Gastroesophageal sphincter (tissue), 4 donors: ENCODE measurements around the gene HADHA. TPM values are rescaled to one million over a fixed set of nuclear protein-coding genes. Genes with fewer than 3 reads are reported as not detected.
"Not testable (repeated sequence)": the region's sequence is repeated elsewhere in the genome, so short reads cannot be mapped to it uniquely, and the experiment has no call there.

Experiments used
- ATAC-seq: fragments of 150-250 bp; one replicate; pipeline ENCODE4 v1.9.1; 2016; ENCODE audit warnings: mild to moderate bottlenecking, moderate library complexity
- H3K27ac ChIP-seq, 4 donors: fragments of 200-600 bp; sonication (generic) in 3 of 4; 1 replicate in 3 of 4; 2 replicates in 1 of 4; pipeline ENCODE4 v1.5.1; 2016 to 2019
- H3K27me3 ChIP-seq: fragments of 200-600 bp; sonication (generic); one replicate; pipeline ENCODE4 v1.5.1; 2019
- H3K36me3 ChIP-seq, 2 donors: fragments of 200-600 bp; sonication (generic); one replicate each; pipeline ENCODE4 v1.5.1; 2019; ENCODE audit warnings: control low read depth in 1 of 2
- H3K4me1 ChIP-seq, 3 donors: fragments of 200-600 bp; sonication (generic); 1 replicate in 2 of 3; 2 replicates in 1 of 3; pipeline ENCODE4 v1.5.1; 2016 to 2019; ENCODE audit warnings: control low read depth in 2 of 3
- H3K4me3 ChIP-seq, 2 donors: fragments of 200-600 bp; sonication (generic); one replicate each; pipeline ENCODE4 v1.5.1; 2019; ENCODE audit warnings: mild to moderate bottlenecking in 1 of 2, moderate library complexity in 1 of 2
- H3K9me3 ChIP-seq, 3 donors: fragments of 200-600 bp; sonication (generic); one replicate each; pipeline ENCODE4 v1.5.1; 2017 to 2019; ENCODE audit warnings: control low read depth in 2 of 3
- EP300 ChIP-seq: sonication (generic); formaldehyde crosslinking; IDR thresholded peaks from one replicate; pipeline ENCODE4 v1.6.1; 2017; ENCODE audit warnings: antibody characterized with exemption, mild to moderate bottlenecking
- POLR2A ChIP-seq, 2 donors: fragments of 450-650 bp; IDR thresholded peaks; one replicate each; pipeline ENCODE4 v1.6.1; 2017; ENCODE audit warnings: antibody characterized with exemption in 2 of 2, mild to moderate bottlenecking in 2 of 2, moderate library complexity in 1 of 2
- POLR2AphosphoS5 ChIP-seq: sonication (generic); formaldehyde crosslinking; IDR thresholded peaks from one replicate; pipeline ENCODE4 v1.6.1; 2017; ENCODE audit warnings: antibody characterized with exemption
- WGBS, 2 donors: methylation state at CpG; one replicate each; pipeline ENCODE4 v1.1.5; 2018; ENCODE audit warnings: low coverage in 1 of 2; 5-methylcytosine and 5-hydroxymethylcytosine counted together
- total RNA-seq, 4 donors: library from RNA; depleted of rRNA; stranded (reverse); fragments of >200 nt; gene quantifications; one replicate each; pipeline ENCODE4 v1.1.0, GENCODE V29; 2016
- TF ChIP-seq, protein P1 (sequence below), 4 experiments: fragments of 200-600 bp in 2 of 4; fragments of 450-650 bp in 2 of 4; sonication (generic) in 1 of 4; IDR thresholded peaks; one replicate each; pipeline ENCODE4 v1.5.1; 2017 to 2019; ENCODE audit warnings: antibody characterized with exemption in 4 of 4, mild to moderate bottlenecking in 2 of 4, moderate library complexity in 2 of 4

HADHA gene
- total RNA-seq, 4 donors from 2014 or later = 154 to 277 (median 186) TPM

DNA sequence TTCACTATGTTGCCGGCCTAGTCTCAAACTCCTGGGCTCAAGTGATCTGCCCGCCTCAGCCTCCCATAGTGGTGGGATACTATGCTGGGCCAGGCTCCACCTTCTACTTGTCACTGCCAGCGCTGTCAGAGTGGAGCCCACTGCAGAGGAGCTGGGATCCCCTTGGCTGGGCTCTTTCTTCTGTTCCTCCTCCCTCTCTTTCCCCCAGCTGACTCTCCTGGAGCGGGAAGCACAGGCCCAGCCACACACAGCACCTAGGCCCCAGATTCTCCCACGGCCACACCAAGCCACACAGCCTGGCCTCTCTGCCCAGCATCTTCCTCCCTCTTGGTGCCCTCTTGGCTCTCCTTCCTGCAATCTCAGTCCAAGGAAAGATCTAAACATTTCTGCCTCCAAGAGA is 75.2 kb downstream of the HADHA start:
- TF ChIP-seq POLR2A (IDR thresholded peaks at IDR 0.05) (no peak), POLR2AphosphoS5 (no peak), EP300 (no peak)
- TF ChIP-seq, protein P1, sequence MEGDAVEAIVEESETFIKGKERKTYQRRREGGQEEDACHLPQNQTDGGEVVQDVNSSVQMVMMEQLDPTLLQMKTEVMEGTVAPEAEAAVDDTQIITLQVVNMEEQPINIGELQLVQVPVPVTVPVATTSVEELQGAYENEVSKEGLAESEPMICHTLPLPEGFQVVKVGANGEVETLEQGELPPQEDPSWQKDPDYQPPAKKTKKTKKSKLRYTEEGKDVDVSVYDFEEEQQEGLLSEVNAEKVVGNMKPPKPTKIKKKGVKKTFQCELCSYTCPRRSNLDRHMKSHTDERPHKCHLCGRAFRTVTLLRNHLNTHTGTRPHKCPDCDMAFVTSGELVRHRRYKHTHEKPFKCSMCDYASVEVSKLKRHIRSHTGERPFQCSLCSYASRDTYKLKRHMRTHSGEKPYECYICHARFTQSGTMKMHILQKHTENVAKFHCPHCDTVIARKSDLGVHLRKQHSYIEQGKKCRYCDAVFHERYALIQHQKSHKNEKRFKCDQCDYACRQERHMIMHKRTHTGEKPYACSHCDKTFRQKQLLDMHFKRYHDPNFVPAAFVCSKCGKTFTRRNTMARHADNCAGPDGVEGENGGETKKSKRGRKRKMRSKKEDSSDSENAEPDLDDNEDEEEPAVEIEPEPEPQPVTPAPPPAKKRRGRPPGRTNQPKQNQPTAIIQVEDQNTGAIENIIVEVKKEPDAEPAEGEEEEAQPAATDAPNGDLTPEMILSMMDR (IDR thresholded peaks at IDR 0.05) = no peak
- ATAC-seq = no peak
- no peaks in the 10 kb centered on the region for H3K36me3 ChIP-seq
- H3K4me1 ChIP-seq = peaks cover 0 to 17% (median 11%) of the 10 kb centered on the region in 3 donors
- H3K27ac ChIP-seq = no peak overlapping the region
- H3K9me3 ChIP-seq = no peaks in the 10 kb centered on the region
- H3K27me3 ChIP-seq = peaks cover 29% of the 10 kb centered on the region
- 86% methylated on average over 4 of the region's 5 CpGs; no CpG with 5 or more reads in 1 of the 2 donors for WGBS, 2 donors
- no peak overlapping the region for H3K4me3 ChIP-seq

DNA sequence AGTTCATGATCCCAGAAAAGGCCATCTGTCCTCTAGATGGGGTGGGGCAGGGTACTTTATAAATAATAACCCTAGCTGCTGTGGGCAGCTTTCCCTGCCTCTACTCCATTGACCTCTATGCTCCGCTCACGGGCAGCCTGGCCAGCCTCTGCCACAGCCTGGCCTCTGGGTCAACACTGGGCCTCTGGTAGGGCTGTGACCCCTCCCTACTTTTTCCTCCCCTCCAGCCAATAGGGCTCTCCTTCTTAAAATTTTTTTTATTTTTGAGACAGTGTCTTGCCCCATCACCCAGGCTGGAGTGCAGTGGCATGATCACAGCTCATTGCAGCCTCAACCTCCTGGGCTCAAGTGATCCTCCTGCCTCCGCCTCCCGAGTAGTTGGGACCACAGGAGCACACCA is 75.6 kb downstream of the HADHA start:
- H3K4me1 ChIP-seq = peaks cover 0 to 13% (median 7%) of the 10 kb centered on the region in 3 donors
- TF ChIP-seq, protein P1 (IDR thresholded peaks at IDR 0.05) = no peak
- TF ChIP-seq EP300 (no peak), POLR2A (IDR thresholded peaks at IDR 0.05) (no peak), POLR2AphosphoS5 (no peak)
- H3K9me3 ChIP-seq = no peaks in the 10 kb centered on the region
- no peak overlapping the region for H3K27ac ChIP-seq
- WGBS, 2 donors = 92 to 93% methylated on average over 2 of the region's 4 CpGs
- peaks cover 24% of the 10 kb centered on the region for H3K27me3 ChIP-seq
- H3K36me3 ChIP-seq = no peaks in the 10 kb centered on the region
- no peak for ATAC-seq
- H3K4me3 ChIP-seq = no peak overlapping the region

DNA sequence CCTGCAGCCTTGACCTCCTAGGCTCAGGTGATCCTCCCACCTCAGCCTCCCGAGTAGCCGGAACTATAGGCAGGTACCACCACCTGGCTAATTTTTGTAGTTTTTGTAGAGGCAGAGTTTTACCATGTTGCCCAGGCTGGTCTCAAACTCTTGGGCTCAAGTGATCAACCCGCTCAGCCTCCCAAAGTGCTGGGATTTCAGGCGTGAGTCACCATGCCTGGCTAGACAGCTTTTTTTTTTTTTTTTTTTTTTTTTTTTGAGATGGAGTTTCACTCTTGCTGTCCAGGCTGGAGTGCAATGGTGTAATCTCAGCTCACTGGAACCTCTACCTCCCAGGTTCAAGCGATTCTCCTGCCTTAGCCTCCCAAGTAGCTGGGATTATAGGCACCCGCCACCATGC is 77.9 kb downstream of the HADHA start:
- not testable (repeated sequence) for H3K27me3 ChIP-seq, H3K9me3 ChIP-seq, H3K4me1 ChIP-seq, ATAC-seq, H3K36me3 ChIP-seq, H3K27ac ChIP-seq, H3K4me3 ChIP-seq
- 84 to 85% methylated on average over 3 to 5 of the region's 6 CpGs for WGBS, 2 donors

DNA sequence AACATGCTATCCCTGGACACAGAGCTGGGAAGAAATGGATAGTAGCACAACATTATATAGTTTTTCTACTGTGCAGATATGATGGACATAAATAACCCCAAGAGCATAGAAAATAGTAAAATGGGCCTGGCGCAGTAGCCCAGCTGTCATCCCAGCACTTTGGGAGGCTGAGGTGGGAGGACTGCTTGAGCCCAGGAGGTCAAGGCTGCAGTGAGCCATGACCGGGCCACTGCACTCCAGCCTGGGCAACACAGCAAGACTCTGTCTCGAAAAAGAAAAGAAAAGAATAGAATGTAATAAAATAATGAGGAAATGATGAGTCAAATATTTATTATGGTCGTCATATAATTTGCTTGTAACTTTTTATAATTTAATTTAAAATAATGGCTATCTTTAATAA is 79.0 kb downstream of the HADHA start:
- no peak for ATAC-seq
- Histone ChIP-seq H3K9me3 (no peaks in the 10 kb centered on the region), H3K36me3 (no peaks in the 10 kb centered on the region), H3K4me1 (no peaks in the 10 kb centered on the region), H3K27ac (no peak overlapping the region), H3K27me3 (no peaks in the 10 kb centered on the region), H3K4me3 (no peak overlapping the region)
- TF ChIP-seq, protein P1 (IDR thresholded peaks at IDR 0.05) = no peak
- TF ChIP-seq POLR2A (IDR thresholded peaks at IDR 0.05) (no peak), EP300 (no peak), POLR2AphosphoS5 (no peak)
- WGBS, 2 donors = 85 to 86% methylated on average over 2 to 4 of the region's 4 CpGs

DNA sequence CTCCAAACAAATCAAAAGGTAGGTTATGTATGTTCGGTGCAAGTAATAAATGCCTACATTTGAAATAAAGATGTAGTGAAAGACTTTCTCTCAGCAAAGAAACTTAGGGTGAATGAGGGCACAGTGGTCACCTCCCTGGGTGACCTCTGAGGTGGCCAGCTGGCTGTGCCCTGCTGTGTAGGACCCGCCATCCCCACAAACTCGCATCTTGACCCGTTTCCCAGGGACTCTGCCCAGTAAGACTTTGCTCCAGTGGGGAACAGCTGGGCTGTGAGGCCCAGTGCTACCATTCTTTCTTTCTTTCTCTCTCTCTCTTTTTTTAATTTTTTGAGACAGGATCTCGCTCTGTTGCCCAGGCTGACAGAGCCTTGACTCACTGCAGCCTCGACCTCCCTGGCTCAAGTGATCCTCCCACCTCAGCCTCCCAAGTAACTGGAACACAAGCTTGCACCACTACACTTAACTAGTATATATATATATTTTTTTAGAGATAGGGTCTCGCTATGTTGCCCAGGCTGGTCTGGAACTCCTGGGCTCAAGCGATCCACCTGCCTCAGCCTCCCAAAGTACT is 79.7 kb downstream of the HADHA start:
- Histone ChIP-seq H3K27me3 (no peaks in the 10 kb centered on the region), H3K9me3 (no peaks in the 10 kb centered on the region), H3K36me3 (no peaks in the 10 kb centered on the region), H3K4me3 (no peak overlapping the region), H3K4me1 (no peaks in the 10 kb centered on the region), H3K27ac (no peak overlapping the region)
- 78 to 79% methylated on average over 4 to 8 of the region's 8 CpGs for WGBS, 2 donors
- ATAC-seq = no peak
- TF ChIP-seq, protein P1 (IDR thresholded peaks at IDR 0.05) = no peak
- no peak for TF ChIP-seq EP300
- TF ChIP-seq POLR2A (IDR thresholded peaks at IDR 0.05) = no peak
- TF ChIP-seq POLR2AphosphoS5 = no peak
